CD14-positive monocyte (primary cell): Measurements from ENCODE around the gene TPGS2. TPM values are rescaled to one million over a fixed set of nuclear protein-coding genes. Genes with fewer than 3 reads are reported as not detected.

ENCODE experiments used
- DNase-seq, 3 donors: peaks; one replicate each; pipeline ENCODE4 v3.0.0-alpha.2; 2011 to 2022
- H2AFZ ChIP-seq: 2 replicates; pipeline ENCODE4 v1.6.0; 2012; ENCODE audit warnings: mild to moderate bottlenecking, low read depth, low read length, inconsistent platforms; ENCODE audit not compliant: insufficient read depth, poor library complexity, severe bottlenecking
- H3K27ac ChIP-seq, 2 donors: 1 replicate in 1 of 2; 2 replicates in 1 of 2; pipeline ENCODE4 v1.5.1; 2012 to 2013; ENCODE audit warnings: low read length in 2 of 2, control low read depth in 1 of 2, inconsistent platforms in 1 of 2, low read depth in 1 of 2, mild to moderate bottlenecking in 1 of 2
- H3K27me3 ChIP-seq, 2 donors: one replicate each; pipeline versions ENCODE4 v1.6.0 to v1.6.1; 2011 to 2013; ENCODE audit warnings: low read length in 2 of 2; ENCODE audit not compliant: control insufficient read depth in 2 of 2, insufficient read depth in 2 of 2
- H3K36me3 ChIP-seq, 2 donors: replicated peaks in 1 of 2; 1 replicate in 1 of 2; 2 replicates in 1 of 2; pipeline versions ENCODE4 v1.5.1 to v1.6.1; 2012 to 2013; ENCODE audit warnings: low read length in 2 of 2, control low read depth in 1 of 2, inconsistent platforms in 1 of 2, mild to moderate bottlenecking in 1 of 2; ENCODE audit not compliant: insufficient read depth in 2 of 2, control insufficient read depth in 1 of 2
- H3K4me1 ChIP-seq, 2 donors: 1 replicate in 1 of 2; 2 replicates in 1 of 2; pipeline versions ENCODE4 v1.5.1 to v1.6.1; 2012 to 2013; ENCODE audit warnings: low read length in 2 of 2, control low read depth in 1 of 2, inconsistent platforms in 1 of 2, mild to moderate bottlenecking in 1 of 2, moderate library complexity in 1 of 2; ENCODE audit not compliant: insufficient read depth in 2 of 2, control insufficient read depth in 1 of 2
- H3K4me2 ChIP-seq: replicated peaks from 2 replicates; pipeline ENCODE3; 2012; ENCODE audit warnings: low read length, moderate library complexity, mild to moderate bottlenecking; ENCODE audit not compliant: poor library complexity, severe bottlenecking; ENCODE audit errors: extremely low read depth
- H3K4me3 ChIP-seq, 3 experiments: fragments of 200-600 bp in 1 of 3; sonication (generic) in 1 of 3; replicated peaks in 1 of 3; 1 replicate in 2 of 3; 2 replicates in 1 of 3; pipeline ENCODE4 v1.5.1; 2011 to 2013; ENCODE audit warnings: low read length in 3 of 3, mild to moderate bottlenecking in 3 of 3, control low read depth in 2 of 3, low read depth in 2 of 3, inconsistent platforms in 1 of 3, moderate library complexity in 1 of 3
- H3K79me2 ChIP-seq: 2 replicates; pipeline ENCODE4 v1.6.0; 2012; ENCODE audit warnings: mild to moderate bottlenecking, control low read depth, inconsistent platforms, low read length, moderate library complexity; ENCODE audit not compliant: insufficient read depth
- H3K9ac ChIP-seq: 2 replicates; pipeline ENCODE4 v1.6.0; 2017; ENCODE audit warnings: low read length, mild to moderate bottlenecking; ENCODE audit not compliant: insufficient read depth, poor library complexity, severe bottlenecking
- H3K9me3 ChIP-seq, 2 donors: replicated peaks in 1 of 2; 1 replicate in 1 of 2; 2 replicates in 1 of 2; pipeline versions ENCODE4 v1.5.1 to v1.6.1; 2012 to 2013; ENCODE audit warnings: low read length in 2 of 2, control low read depth in 1 of 2; ENCODE audit not compliant: control insufficient read depth in 1 of 2, insufficient read depth in 1 of 2
- H4K20me1 ChIP-seq: 2 replicates; pipeline ENCODE4 v1.6.0; 2012; ENCODE audit warnings: mild to moderate bottlenecking, low read length, control low read depth, moderate library complexity; ENCODE audit not compliant: insufficient read depth
- H3K27ac Mint-ChIP-seq, 7 donors: one replicate each; pipeline ENCODE4 v1.8.0; 2020; ENCODE audit warnings: mild to moderate bottlenecking in 7 of 7, mixed read lengths in 7 of 7, moderate library complexity in 6 of 7, inconsistent platforms in 2 of 7
- H3K27me3 Mint-ChIP-seq, 3 donors: one replicate each; pipeline ENCODE4 v1.8.0; 2021 to 2022; ENCODE audit warnings: low read depth in 3 of 3, mild to moderate bottlenecking in 3 of 3, mixed read lengths in 3 of 3, moderate library complexity in 3 of 3, inconsistent platforms in 1 of 3
- H3K36me3 Mint-ChIP-seq, 2 donors: one replicate each; pipeline ENCODE4 v1.8.0; 2020; ENCODE audit warnings: mixed read lengths in 2 of 2, inconsistent platforms in 1 of 2, mild to moderate bottlenecking in 1 of 2
- H3K4me1 Mint-ChIP-seq: one replicate; pipeline ENCODE4 v1.8.0; 2020; ENCODE audit warnings: mild to moderate bottlenecking, mixed read lengths
- H3K4me3 Mint-ChIP-seq, 2 donors: one replicate each; pipeline ENCODE4 v1.8.0; 2020; ENCODE audit warnings: mild to moderate bottlenecking in 2 of 2, mixed read lengths in 2 of 2, moderate library complexity in 1 of 2
- H3K9me3 Mint-ChIP-seq, 7 donors: one replicate each; pipeline ENCODE4 v1.8.0; 2020 to 2022; ENCODE audit warnings: mixed read lengths in 7 of 7, mild to moderate bottlenecking in 6 of 7, moderate library complexity in 6 of 7, inconsistent platforms in 2 of 7
- CTCF ChIP-seq: fragments of 200-600 bp; IDR thresholded peaks from one replicate; pipeline ENCODE4 v1.8.0; 2022; ENCODE audit warnings: antibody characterized with exemption, mild to moderate bottlenecking
- WGBS: methylation state at CpG from one replicate; pipeline ENCODE4 v1.1.5; 2013; ENCODE audit warnings: missing lambda C conversion rate; ENCODE audit not compliant: insufficient coverage; 5-methylcytosine and 5-hydroxymethylcytosine counted together
- intact Hi-C, 2 donors: fragments of 100-400 bp; cut with micrococcal nuclease; formaldehyde crosslinking; loops; one replicate each; pipeline versions ENCODE4 v1.15.0 to v1.15.1; 2023
- polyA plus RNA-seq, 3 donors: library from polyadenylated mRNA; depleted of rRNA in 1 of 3; unstranded in 2 of 3; stranded (reverse) in 1 of 3; fragments of 300-500 nt in 2 of 3; fragments of >200 nt in 1 of 3; fragmentation: Illumina TruSeq in 2 of 3; gene quantifications; 1 replicate in 2 of 3; 2 replicates in 1 of 3; pipeline ENCODE4 v1.2.3, GENCODE V29; 2012 to 2021

The TPGS2 gene
- polyA plus RNA-seq, 3 donors, result 27.6 to 50.1 (median 41.5) TPM

GRCh38 chr18:36809590-36810381, 19.0 kb downstream of the TPGS2 start:
- H3K9me3 ChIP-seq, result no peaks in the 10 kb centered on the region
- Mint-ChIP-seq H3K9me3 (no peaks in the 10 kb centered on the region), H3K36me3 (peaks cover 46 to 62% of the 10 kb centered on the region in 2 donors), H3K27me3 (no peaks in the 10 kb centered on the region), H3K27ac (peak overlapping the region in 1 of 7 donors; percentile 16), H3K4me1 (peaks cover 2% of the 10 kb centered on the region), H3K4me3 (no peak overlapping the region)
- no CpG with 5 or more reads among the region's 6 CpGs for WGBS
- peak; percentile 85 for TF ChIP-seq CTCF
- peak; percentile 32 to 65 (median 62) for DNase-seq
- no peak overlapping the region for H3K27ac ChIP-seq
- H3K4me3 ChIP-seq, result no peak overlapping the region
- H3K9ac ChIP-seq, result no peak overlapping the region
- no peak overlapping the region for H3K4me2 ChIP-seq
- no peaks in the 10 kb centered on the region for H3K4me1 ChIP-seq
- intact Hi-C loops, result loop anchor here in 1 of 2 donors (10.0 kb wide), 1 partner anchor 795 kb away; no protein-coding TSS in a partner anchor
- no peaks in the 10 kb centered on the region for H3K27me3 ChIP-seq
- H2AFZ ChIP-seq, result no peak overlapping the region
- no peaks in the 10 kb centered on the region for H4K20me1 ChIP-seq
- H3K36me3 ChIP-seq, result peaks cover 23 to 74% of the 10 kb centered on the region in 2 donors
- no peaks in the 10 kb centered on the region for H3K79me2 ChIP-seq

- WGBS, result 100% methylated on average over 1 of the region's 2 CpGs
- no peak overlapping the region for H3K27ac ChIP-seq
- intact Hi-C loops, result no loop called here
- no peaks in the 10 kb centered on the region for H4K20me1 ChIP-seq
- no peak overlapping the region for H3K9ac ChIP-seq
- peaks cover 0 to 4% (median 0%) of the 10 kb centered on the region in 7 donors for H3K9me3 Mint-ChIP-seq
- no peaks in the 10 kb centered on the region for H3K9me3 ChIP-seq
- peaks cover 32 to 76% of the 10 kb centered on the region in 2 donors for H3K36me3 ChIP-seq
- H3K4me3 Mint-ChIP-seq, result no peak overlapping the region
- H3K4me2 ChIP-seq, result no peak overlapping the region
- peaks cover 0 to 2% (median 0%) of the 10 kb centered on the region in 3 donors for H3K27me3 Mint-ChIP-seq
- H3K4me1 ChIP-seq, result no peaks in the 10 kb centered on the region
- peaks cover 2% of the 10 kb centered on the region for H3K4me1 Mint-ChIP-seq
- H3K27ac Mint-ChIP-seq, result no peak overlapping the region
- H3K27me3 ChIP-seq, result no peaks in the 10 kb centered on the region
- no peak for TF ChIP-seq CTCF
- H3K4me3 ChIP-seq, result no peak overlapping the region
- no peak for DNase-seq
- H3K79me2 ChIP-seq, result no peaks in the 10 kb centered on the region
- no peak overlapping the region for H2AFZ ChIP-seq
- H3K36me3 Mint-ChIP-seq, result peaks cover 52 to 68% of the 10 kb centered on the region in 2 donors
These were observed 20.1 kb downstream of the TPGS2 start for GRCh38 chr18:36808681-36809080.
